ENCODE measurements around the gene DAP.

- TF ChIP-seq POLR2A (IDR thresholded peaks at IDR 0.05): no peak
- TF ChIP-seq CTCF (IDR thresholded peaks at IDR 0.05): no peak
Measured at GRCh38 chr5:10719965-10720364, 41.1 kb downstream of the DAP start.

Data from Peyer's patch (tissue), 4 donors.